Activated naive CD4-positive, alpha-beta T cell treated with anti-CD3 and anti-CD28 coated beads, Interleukin-2, amount 50 U/mL, for 24 hours (primary cell): ENCODE measurements around the gene SPATA12.

Source experiments
- H3K27ac Mint-ChIP-seq: one replicate; pipeline ENCODE4 v1.8.0; 2021; ENCODE audit warnings: mild to moderate bottlenecking, mixed read lengths
- H3K27me3 Mint-ChIP-seq: one replicate; pipeline ENCODE4 v1.8.0; 2021; ENCODE audit warnings: mixed read lengths
- H3K36me3 Mint-ChIP-seq: one replicate; pipeline ENCODE4 v1.8.0; 2021; ENCODE audit warnings: mixed read lengths
- H3K4me1 Mint-ChIP-seq: one replicate; pipeline ENCODE4 v1.8.0; 2021; ENCODE audit warnings: mixed read lengths
- H3K4me3 Mint-ChIP-seq: one replicate; pipeline ENCODE4 v1.8.0; 2021; ENCODE audit warnings: mild to moderate bottlenecking, mixed read lengths
- H3K9me3 Mint-ChIP-seq: one replicate; pipeline ENCODE4 v1.8.0; 2021; ENCODE audit warnings: mixed read lengths

Gene SPATA12

GRCh38 chr3:57109437-57110199, 49.2 kb downstream of the SPATA12 start:
- H3K36me3 Mint-ChIP-seq: no peaks in the 10 kb centered on the region
- no peak overlapping the region for H3K4me3 Mint-ChIP-seq
- H3K4me1 Mint-ChIP-seq: no peaks in the 10 kb centered on the region
- H3K27me3 Mint-ChIP-seq: no peaks in the 10 kb centered on the region
- no peaks in the 10 kb centered on the region for H3K9me3 Mint-ChIP-seq
- no peak overlapping the region for H3K27ac Mint-ChIP-seq

- H3K4me3 Mint-ChIP-seq: no peak overlapping the region
- H3K9me3 Mint-ChIP-seq: no peaks in the 10 kb centered on the region
- no peak overlapping the region for H3K27ac Mint-ChIP-seq
- H3K27me3 Mint-ChIP-seq: no peaks in the 10 kb centered on the region
- H3K36me3 Mint-ChIP-seq: no peaks in the 10 kb centered on the region
- no peaks in the 10 kb centered on the region for H3K4me1 Mint-ChIP-seq
These were observed 49.8 kb downstream of the SPATA12 start for GRCh38 chr3:57110214-57110613.

GRCh38 chr3:57110798-57111197, 50.3 kb downstream of the SPATA12 start:
- H3K27me3 Mint-ChIP-seq: no peaks in the 10 kb centered on the region
- H3K9me3 Mint-ChIP-seq: no peaks in the 10 kb centered on the region
- H3K4me3 Mint-ChIP-seq: no peak overlapping the region
- no peaks in the 10 kb centered on the region for H3K36me3 Mint-ChIP-seq
- no peaks in the 10 kb centered on the region for H3K4me1 Mint-ChIP-seq
- no peak overlapping the region for H3K27ac Mint-ChIP-seq

GRCh38 chr3:57112206-57112605, 51.7 kb downstream of the SPATA12 start:
- no peaks in the 10 kb centered on the region for H3K36me3 Mint-ChIP-seq
- no peaks in the 10 kb centered on the region for H3K27me3 Mint-ChIP-seq
- no peaks in the 10 kb centered on the region for H3K4me1 Mint-ChIP-seq
- no peak overlapping the region for H3K27ac Mint-ChIP-seq
- no peak overlapping the region for H3K4me3 Mint-ChIP-seq
- no peaks in the 10 kb centered on the region for H3K9me3 Mint-ChIP-seq

- Mint-ChIP-seq H3K4me3 (no peak overlapping the region), H3K9me3 (no peaks in the 10 kb centered on the region), H3K27me3 (no peaks in the 10 kb centered on the region), H3K36me3 (no peaks in the 10 kb centered on the region), H3K27ac (no peak overlapping the region), H3K4me1 (no peaks in the 10 kb centered on the region)
These were observed 56.0 kb downstream of the SPATA12 start for GRCh38 chr3:57116501-57116900.

- Mint-ChIP-seq H3K27ac (no peak overlapping the region), H3K9me3 (no peaks in the 10 kb centered on the region), H3K4me1 (no peaks in the 10 kb centered on the region), H3K4me3 (no peak overlapping the region), H3K36me3 (no peaks in the 10 kb centered on the region), H3K27me3 (no peaks in the 10 kb centered on the region)
These were observed 57.8 kb downstream of the SPATA12 start for GRCh38 chr3:57118254-57118653.

GRCh38 chr3:57120040-57120439, 59.6 kb downstream of the SPATA12 start:
- no peaks in the 10 kb centered on the region for H3K27me3 Mint-ChIP-seq
- no peaks in the 10 kb centered on the region for H3K9me3 Mint-ChIP-seq
- no peak overlapping the region for H3K4me3 Mint-ChIP-seq
- H3K4me1 Mint-ChIP-seq: no peaks in the 10 kb centered on the region
- no peak overlapping the region for H3K27ac Mint-ChIP-seq
- H3K36me3 Mint-ChIP-seq: no peaks in the 10 kb centered on the region

- no peak overlapping the region for H3K27ac Mint-ChIP-seq
- no peak overlapping the region for H3K4me3 Mint-ChIP-seq
- H3K4me1 Mint-ChIP-seq: no peaks in the 10 kb centered on the region
These were observed 60.1 kb downstream of the SPATA12 start for GRCh38 chr3:57120451-57121174.

More at GRCh38 chr3:57120451-57121174, 60.1 kb downstream of the SPATA12 start:
- Mint-ChIP-seq H3K27me3 (no peaks in the 10 kb centered on the region), H3K9me3 (no peaks in the 10 kb centered on the region), H3K36me3 (no peaks in the 10 kb centered on the region)
